Activated CD8-positive, alpha-beta memory T cell treated with anti-CD3 and anti-CD28 coated beads, Interleukin-2, amount 10 ng/mL, durations not matched to agents 7 days and 5 days (primary cell): ENCODE data around the gene WDR35. TPM values are rescaled to one million over a fixed set of nuclear protein-coding genes. Genes with fewer than 3 reads are reported as not detected.
"Not testable (repeated sequence)": the region's sequence is repeated elsewhere in the genome, so short reads cannot be mapped to it uniquely, and the experiment has no call there.

Experiments
- ATAC-seq: fragments of 150-1000 bp; cut with Tn5 transposase; one replicate; pipeline ENCODE4 v1.10.0; 2021; ENCODE audit warnings: moderate library complexity
- CTCF ChIA-PET: fragments of 350-600 bp; sonication (Branson Sonifier 250); formaldehyde crosslinking; loops from one replicate; lab custom pipeline; 2021; ENCODE audit warnings: antibody characterized with exemption; lab: Charles Lee
- DNase-seq: peaks from one replicate; pipeline ENCODE4 v3.0.0-alpha.2; 2020
- H3K27ac Mint-ChIP-seq: one replicate; pipeline ENCODE4 v1.8.0; 2021; ENCODE audit warnings: mild to moderate bottlenecking, mixed read lengths
- H3K27me3 Mint-ChIP-seq: one replicate; pipeline ENCODE4 v1.8.0; 2021; ENCODE audit warnings: mixed read lengths
- H3K36me3 Mint-ChIP-seq: one replicate; pipeline ENCODE4 v1.8.0; 2021; ENCODE audit warnings: mild to moderate bottlenecking, mixed read lengths
- H3K4me1 Mint-ChIP-seq: one replicate; pipeline ENCODE4 v1.8.0; 2021; ENCODE audit warnings: mixed read lengths
- H3K4me3 Mint-ChIP-seq: one replicate; pipeline ENCODE4 v1.8.0; 2021; ENCODE audit warnings: mild to moderate bottlenecking, moderate library complexity, mixed read lengths
- H3K9me3 Mint-ChIP-seq: one replicate; pipeline ENCODE4 v1.8.0; 2022; ENCODE audit warnings: low read depth, mixed read lengths
- total RNA-seq, 2 experiments: library from RNA; stranded (reverse); gene quantifications; one replicate each; pipeline ENCODE4 v1.2.3, GENCODE V29; 2021

WDR35 gene
- total RNA-seq, 2 experiments from 2014 or later, result 4.2 to 4.5 TPM

DNA sequence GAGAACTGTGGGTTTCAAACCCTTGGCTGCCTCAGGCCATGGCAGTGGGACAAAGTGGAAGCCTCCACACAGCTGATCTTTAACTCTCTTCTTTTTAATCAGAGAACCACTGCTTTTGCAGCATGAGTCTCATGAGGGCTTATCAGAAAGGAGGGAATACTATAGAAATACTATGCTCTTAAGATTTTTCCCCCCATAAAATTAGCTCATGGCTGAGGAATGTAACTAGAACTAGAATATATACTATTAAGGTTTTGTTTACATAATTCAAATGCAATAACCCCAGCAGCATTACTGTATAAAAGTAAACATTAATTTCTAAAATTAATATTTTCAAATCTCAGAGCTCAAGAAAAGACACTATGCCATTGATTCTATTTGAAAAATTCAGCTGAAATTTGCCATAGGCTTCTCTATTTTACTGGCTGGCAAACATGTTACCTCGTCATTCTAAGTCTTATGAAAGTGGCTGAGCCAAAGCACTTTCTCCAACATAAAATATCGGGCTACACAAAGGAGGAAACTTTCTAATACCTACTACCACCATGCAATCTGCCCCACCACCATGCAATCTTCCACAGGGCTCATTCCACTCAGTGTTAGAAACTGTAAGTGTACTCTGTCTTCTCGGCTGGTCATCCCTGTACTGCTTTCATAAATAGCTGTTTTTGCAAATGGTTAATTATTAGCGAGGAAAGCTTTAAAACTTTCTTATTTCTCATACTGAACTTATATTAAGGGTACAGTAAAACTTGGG is 42.5 kb downstream of the WDR35 start:
- peaks cover 3% of the 10 kb centered on the region for H3K36me3 Mint-ChIP-seq
- H3K4me3 Mint-ChIP-seq, result no peak overlapping the region
- H3K27ac Mint-ChIP-seq, result no peak overlapping the region
- CTCF ChIA-PET, result interaction anchor here (0.9 to 1.5 kb wide), 2 partner anchors 15 to 276 kb away, joined by 3 read pairs; no protein-coding TSS in a partner anchor
- DNase-seq (no peak), ATAC-seq (no peak)
- no peaks in the 10 kb centered on the region for H3K27me3 Mint-ChIP-seq
- no peaks in the 10 kb centered on the region for H3K4me1 Mint-ChIP-seq
- no peaks in the 10 kb centered on the region for H3K9me3 Mint-ChIP-seq

DNA sequence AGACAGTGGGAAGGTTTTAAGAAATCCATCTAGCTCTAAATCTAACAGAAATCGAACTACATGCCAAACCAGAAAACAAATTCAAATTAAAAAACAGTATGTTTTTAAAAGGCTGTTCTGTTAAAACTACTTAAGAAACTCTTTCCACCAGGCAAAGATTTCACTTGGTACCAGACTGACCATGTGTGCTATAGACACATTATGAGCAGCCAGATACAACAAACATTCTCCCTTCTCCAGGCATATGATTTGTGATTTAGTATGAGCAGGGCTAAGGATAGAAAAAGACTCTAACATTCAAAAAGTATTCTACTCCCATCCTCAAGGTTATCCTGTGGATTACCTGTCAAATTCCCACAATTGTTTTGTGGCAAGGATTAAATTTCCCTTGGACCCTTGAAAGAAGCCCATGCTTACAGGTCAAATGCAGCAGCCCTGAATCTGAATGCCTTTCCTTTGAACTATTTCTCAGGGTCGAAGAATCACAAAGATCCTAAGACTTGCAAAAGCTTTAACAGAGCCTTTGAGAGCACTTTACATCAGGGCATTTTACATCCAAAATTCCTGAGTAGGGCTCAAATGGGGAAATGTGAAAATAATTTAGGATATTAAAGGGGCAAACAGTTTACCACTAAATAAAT is 45.6 kb downstream of the WDR35 start:
- Mint-ChIP-seq H3K27me3 (no peaks in the 10 kb centered on the region), H3K4me3 (no peak overlapping the region), H3K27ac (no peak overlapping the region), H3K4me1 (no peaks in the 10 kb centered on the region), H3K9me3 (no peaks in the 10 kb centered on the region), H3K36me3 (peaks cover 8% of the 10 kb centered on the region)
- CTCF ChIA-PET, result interaction anchor here (1.7 kb wide), 1 partner anchor 50 kb away, joined by 3 read pairs; no protein-coding TSS in a partner anchor
- ATAC-seq (no peak), DNase-seq (no peak)

GRCh38 chr2:19943189-19943588 is 46.7 kb downstream of the WDR35 start:
- CTCF ChIA-PET, result interaction anchor here (1.1 to 1.7 kb wide), 3 partner anchors 13 to 393 kb away, joined by 3 read pairs; no protein-coding TSS in a partner anchor
- peaks cover 8% of the 10 kb centered on the region for H3K36me3 Mint-ChIP-seq
- H3K27ac Mint-ChIP-seq, result no peak overlapping the region
- H3K4me3 Mint-ChIP-seq, result no peak overlapping the region
- no peaks in the 10 kb centered on the region for H3K27me3 Mint-ChIP-seq
- H3K4me1 Mint-ChIP-seq, result no peaks in the 10 kb centered on the region
- ATAC-seq, result no peak
- H3K9me3 Mint-ChIP-seq, result no peaks in the 10 kb centered on the region
- DNase-seq, result no peak

DNA sequence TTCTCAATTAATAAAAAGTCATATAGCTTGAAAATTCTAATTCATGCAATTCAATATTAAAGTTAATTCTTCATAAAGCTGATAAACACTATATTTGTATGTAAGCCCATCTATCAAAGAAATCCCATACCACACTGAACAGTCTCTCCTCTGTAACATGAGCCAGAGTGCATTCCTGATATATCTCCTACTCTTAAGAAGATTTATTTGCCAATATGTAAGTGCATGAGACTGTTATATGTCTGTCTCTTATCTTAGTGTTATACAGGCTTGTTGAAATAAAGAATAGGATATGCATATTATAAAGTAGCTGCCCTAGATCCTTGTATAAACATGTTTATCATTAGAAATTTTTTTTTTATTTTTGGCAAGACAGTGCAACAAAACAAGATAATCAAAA is 47.7 kb downstream of the WDR35 start:
- H3K4me1 Mint-ChIP-seq, result no peaks in the 10 kb centered on the region
- DNase-seq (no peak), ATAC-seq (no peak)
- H3K36me3 Mint-ChIP-seq, result peaks cover 8% of the 10 kb centered on the region
- no peak overlapping the region for H3K27ac Mint-ChIP-seq
- no peaks in the 10 kb centered on the region for H3K9me3 Mint-ChIP-seq
- no peaks in the 10 kb centered on the region for H3K27me3 Mint-ChIP-seq
- no peak overlapping the region for H3K4me3 Mint-ChIP-seq
- CTCF ChIA-PET, result interaction anchor here (1.1 to 1.6 kb wide), 2 partner anchors 14 to 394 kb away, joined by 3 read pairs; no protein-coding TSS in a partner anchor

GRCh38 chr2:19937004-19937403 is 52.9 kb downstream of the WDR35 start:
- ATAC-seq (no peak), DNase-seq (no peak)
- peaks cover 14% of the 10 kb centered on the region for H3K36me3 Mint-ChIP-seq
- H3K27me3 Mint-ChIP-seq, result no peaks in the 10 kb centered on the region
- CTCF ChIA-PET, result no interaction called here
- peaks cover 4% of the 10 kb centered on the region for H3K4me1 Mint-ChIP-seq
- no peak overlapping the region for H3K4me3 Mint-ChIP-seq
- no peaks in the 10 kb centered on the region for H3K9me3 Mint-ChIP-seq
- H3K27ac Mint-ChIP-seq, result no peak overlapping the region

- Mint-ChIP-seq H3K9me3 (no peaks in the 10 kb centered on the region), H3K27me3 (no peaks in the 10 kb centered on the region), H3K4me1 (peaks cover 4% of the 10 kb centered on the region), H3K27ac (no peak overlapping the region), H3K4me3 (no peak overlapping the region), H3K36me3 (peaks cover 15% of the 10 kb centered on the region)
- CTCF ChIA-PET, result no interaction called here
- ATAC-seq (no peak), DNase-seq (no peak)
Observed at GRCh38 chr2:19936203-19936602, 53.7 kb downstream of the WDR35 start.

DNA sequence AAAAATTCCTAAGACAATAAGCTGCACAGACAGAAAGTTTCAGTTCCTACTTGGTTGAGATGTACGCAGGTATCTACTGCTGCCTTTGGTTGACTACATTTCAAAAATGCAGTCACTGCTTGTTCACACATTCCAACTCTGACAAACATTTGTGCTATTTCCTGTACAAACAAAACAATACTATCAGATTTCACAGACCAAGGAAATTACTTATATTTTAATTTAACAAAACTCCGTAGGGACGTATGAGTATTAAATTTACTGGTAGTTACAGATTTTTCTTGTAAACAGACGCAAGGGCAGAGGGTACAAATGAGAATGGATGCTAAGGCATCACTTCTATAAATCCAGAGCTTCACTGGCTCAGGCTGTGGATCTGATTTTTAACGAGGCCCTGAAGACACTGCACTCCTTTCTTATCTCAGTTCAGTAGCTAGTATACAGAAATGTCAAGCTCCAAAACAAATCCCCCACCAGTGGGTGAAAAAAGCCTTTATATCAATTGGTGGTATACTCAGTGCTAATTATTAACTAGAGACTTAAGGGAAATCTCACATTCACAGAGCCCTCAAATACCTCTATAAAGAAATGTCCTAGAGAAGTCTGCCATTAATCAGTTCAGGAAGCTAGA is 56.4 kb downstream of the WDR35 start:
- CTCF ChIA-PET, result interaction anchor here (1.4 kb wide), 1 partner anchor 22 kb away, joined by 3 read pairs; no protein-coding TSS in a partner anchor
- Mint-ChIP-seq H3K9me3 (peaks cover 6% of the 10 kb centered on the region), H3K4me1 (peaks cover 4% of the 10 kb centered on the region), H3K27ac (no peak overlapping the region), H3K4me3 (no peak overlapping the region), H3K27me3 (no peaks in the 10 kb centered on the region), H3K36me3 (peaks cover 24% of the 10 kb centered on the region)
- no peak for ATAC-seq
- no peak for DNase-seq

DNA sequence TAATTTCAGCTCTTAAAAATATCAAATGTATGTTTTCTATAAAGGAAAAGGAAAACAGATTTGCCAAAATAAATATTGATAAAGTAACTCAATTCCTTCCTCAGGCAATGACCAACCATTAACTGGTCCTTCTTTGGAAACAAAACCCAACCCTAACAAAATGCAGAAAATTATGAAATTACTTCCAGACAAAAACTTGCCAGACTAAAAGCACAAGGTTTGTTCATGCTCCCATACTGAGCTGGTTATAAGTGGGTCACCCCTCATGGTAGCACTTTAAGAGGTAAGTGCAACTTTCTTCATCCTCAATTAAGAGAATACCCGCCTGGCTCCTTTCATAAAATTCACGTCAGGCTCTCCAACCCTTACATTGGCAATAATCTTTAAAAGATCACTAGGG is 57.0 kb downstream of the WDR35 start:
- Mint-ChIP-seq H3K4me3 (no peak overlapping the region), H3K4me1 (peaks cover 4% of the 10 kb centered on the region), H3K27me3 (no peaks in the 10 kb centered on the region), H3K36me3 (peaks cover 27% of the 10 kb centered on the region), H3K27ac (no peak overlapping the region), H3K9me3 (peaks cover 6% of the 10 kb centered on the region)
- CTCF ChIA-PET, result interaction anchor here (0.9 to 1.4 kb wide), 2 partner anchors 14 to 22 kb away, joined by 3 read pairs; no protein-coding TSS in a partner anchor
- DNase-seq, result no peak
- no peak for ATAC-seq

- Mint-ChIP-seq H3K27ac (no peak overlapping the region), H3K9me3 (peaks cover 16% of the 10 kb centered on the region), H3K4me1 (peaks cover 4% of the 10 kb centered on the region), H3K4me3 (no peak overlapping the region), H3K27me3 (no peaks in the 10 kb centered on the region), H3K36me3 (peaks cover 44% of the 10 kb centered on the region)
- ATAC-seq (no peak), DNase-seq (no peak)
- CTCF ChIA-PET, result no interaction called here
Observed at GRCh38 chr2:19929226-19929625, 60.7 kb downstream of the WDR35 start.

DNA sequence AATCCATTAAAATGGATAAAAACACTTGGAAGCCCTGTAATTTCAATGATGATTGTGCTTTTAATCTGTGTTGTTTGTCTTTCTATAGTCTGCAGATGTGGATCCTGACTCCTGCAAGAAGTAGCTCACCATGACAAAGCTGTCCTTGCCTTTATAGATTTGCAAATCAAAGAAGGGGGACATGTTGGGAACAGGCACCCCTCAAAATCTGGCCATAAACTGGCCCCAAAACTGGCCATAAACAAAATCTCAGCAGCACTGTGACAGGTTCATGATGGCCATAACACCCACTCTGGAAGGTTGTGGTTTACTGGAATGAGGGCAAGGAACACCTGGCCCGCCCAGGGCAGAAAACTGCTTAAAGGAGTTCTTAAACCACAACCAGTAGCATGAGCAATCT is 62.1 kb downstream of the WDR35 start:
- Mint-ChIP-seq H3K36me3 (peaks cover 46% of the 10 kb centered on the region), H3K9me3 (peaks cover 19% of the 10 kb centered on the region)
- DNase-seq, ATAC-seq, H3K4me3 Mint-ChIP-seq, H3K27ac Mint-ChIP-seq, H3K4me1 Mint-ChIP-seq, H3K27me3 Mint-ChIP-seq, CTCF ChIA-PET: not testable (repeated sequence)

DNA sequence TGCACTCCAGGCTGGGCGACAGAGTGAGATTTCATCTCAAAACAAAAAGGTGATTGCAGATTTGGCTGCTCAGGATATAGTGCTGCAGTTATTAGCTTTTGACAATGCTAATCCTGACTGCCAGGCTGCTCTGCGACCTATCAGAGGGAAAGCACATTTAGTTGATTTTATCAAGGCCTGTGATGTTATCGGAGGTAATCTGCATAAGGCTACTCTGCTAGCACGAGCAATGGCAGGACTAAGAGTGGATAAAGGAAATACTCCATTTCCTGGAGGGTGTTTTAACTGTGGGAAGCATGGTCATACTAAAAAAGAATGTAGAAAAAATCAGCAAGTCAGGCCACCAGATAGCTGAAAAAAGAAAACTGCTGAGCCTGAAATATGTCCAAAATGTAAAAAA is 65.4 kb downstream of the WDR35 start:
- H3K4me1 Mint-ChIP-seq, H3K27ac Mint-ChIP-seq, H3K4me3 Mint-ChIP-seq, ATAC-seq, CTCF ChIA-PET, H3K27me3 Mint-ChIP-seq, DNase-seq: not testable (repeated sequence)
- Mint-ChIP-seq H3K9me3 (peaks cover 20% of the 10 kb centered on the region), H3K36me3 (peaks cover 47% of the 10 kb centered on the region)

GRCh38 chr2:19922188-19922587 is 67.7 kb downstream of the WDR35 start:
- H3K4me3 Mint-ChIP-seq, ATAC-seq, H3K27me3 Mint-ChIP-seq, DNase-seq, CTCF ChIA-PET, H3K27ac Mint-ChIP-seq, H3K4me1 Mint-ChIP-seq: not testable (repeated sequence)
- Mint-ChIP-seq H3K36me3 (peaks cover 37% of the 10 kb centered on the region), H3K9me3 (peaks cover 15% of the 10 kb centered on the region)

- peaks cover 3% of the 10 kb centered on the region for H3K9me3 Mint-ChIP-seq
- DNase-seq (no peak), ATAC-seq (no peak)
- peaks cover 17% of the 10 kb centered on the region for H3K36me3 Mint-ChIP-seq
- CTCF ChIA-PET, result interaction anchor here (1.0 kb wide), 1 partner anchor 10 kb away, joined by 3 read pairs; no protein-coding TSS in a partner anchor
- no peak overlapping the region for H3K27ac Mint-ChIP-seq
- no peak overlapping the region for H3K4me3 Mint-ChIP-seq
- peaks cover 3% of the 10 kb centered on the region for H3K4me1 Mint-ChIP-seq
- no peaks in the 10 kb centered on the region for H3K27me3 Mint-ChIP-seq
Observed at GRCh38 chr2:19916385-19916950, 73.4 kb downstream of the WDR35 start.
